ENCODE data around the gene RBM47.
"Not testable (repeated sequence)": the region's sequence is repeated elsewhere in the genome, so short reads cannot be mapped to it uniquely, and the experiment has no call there.

The RBM47 gene

DNA sequence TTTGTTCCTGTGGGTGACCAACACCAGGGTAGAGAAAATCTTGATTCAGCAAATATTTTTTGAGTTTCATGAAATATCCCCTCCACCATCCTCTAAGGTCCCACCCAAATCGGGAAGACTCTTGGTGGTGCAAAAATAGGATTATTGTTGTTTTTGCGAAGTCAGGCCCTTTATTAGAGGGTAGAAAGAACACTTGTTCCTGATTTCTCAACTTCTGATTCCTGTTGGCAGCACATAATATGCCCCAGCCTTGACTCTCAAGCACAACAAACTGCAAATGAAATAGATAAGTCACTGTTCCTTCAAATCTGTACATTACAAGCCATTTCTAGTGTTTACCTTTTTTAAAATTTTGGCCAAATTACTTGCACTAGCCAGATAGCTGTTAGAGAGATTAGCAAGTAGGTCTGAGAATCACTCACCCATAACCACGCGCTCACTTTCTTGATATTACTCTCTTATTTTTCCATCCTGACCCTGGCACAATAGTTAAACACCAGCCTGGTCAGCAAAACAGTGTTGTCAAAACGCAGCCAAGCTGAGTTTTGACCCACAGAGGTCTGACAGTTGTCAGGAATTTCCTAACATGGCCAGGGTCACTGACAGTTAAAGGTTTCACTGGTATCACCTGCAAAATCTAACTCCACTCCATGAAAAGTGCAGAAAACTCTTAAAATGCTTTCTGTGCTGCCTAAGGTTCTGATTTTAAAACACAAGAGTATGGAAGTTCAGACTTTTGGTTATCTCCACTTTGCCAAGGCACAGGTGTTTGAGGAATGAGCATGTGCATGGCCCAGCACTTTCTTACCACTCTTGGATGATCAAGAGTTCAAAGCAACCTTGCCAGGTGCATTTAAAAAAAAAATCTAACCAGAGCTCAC, 69.8 kb downstream of the RBM47 start:
- H3K4me3 ChIP-seq (ENCODE audit: control insufficient read depth, low read depth, low read length) = no peak overlapping the region
- DNase-seq (ENCODE audit: low read depth) = no peak
- TF ChIP-seq, protein P1, sequence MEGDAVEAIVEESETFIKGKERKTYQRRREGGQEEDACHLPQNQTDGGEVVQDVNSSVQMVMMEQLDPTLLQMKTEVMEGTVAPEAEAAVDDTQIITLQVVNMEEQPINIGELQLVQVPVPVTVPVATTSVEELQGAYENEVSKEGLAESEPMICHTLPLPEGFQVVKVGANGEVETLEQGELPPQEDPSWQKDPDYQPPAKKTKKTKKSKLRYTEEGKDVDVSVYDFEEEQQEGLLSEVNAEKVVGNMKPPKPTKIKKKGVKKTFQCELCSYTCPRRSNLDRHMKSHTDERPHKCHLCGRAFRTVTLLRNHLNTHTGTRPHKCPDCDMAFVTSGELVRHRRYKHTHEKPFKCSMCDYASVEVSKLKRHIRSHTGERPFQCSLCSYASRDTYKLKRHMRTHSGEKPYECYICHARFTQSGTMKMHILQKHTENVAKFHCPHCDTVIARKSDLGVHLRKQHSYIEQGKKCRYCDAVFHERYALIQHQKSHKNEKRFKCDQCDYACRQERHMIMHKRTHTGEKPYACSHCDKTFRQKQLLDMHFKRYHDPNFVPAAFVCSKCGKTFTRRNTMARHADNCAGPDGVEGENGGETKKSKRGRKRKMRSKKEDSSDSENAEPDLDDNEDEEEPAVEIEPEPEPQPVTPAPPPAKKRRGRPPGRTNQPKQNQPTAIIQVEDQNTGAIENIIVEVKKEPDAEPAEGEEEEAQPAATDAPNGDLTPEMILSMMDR (IDR thresholded peaks at IDR 0.05; ENCODE audit: control insufficient read depth, insufficient read depth, low read depth, low read length, missing control alignments) = no peak

GRCh38 chr4:40557736-40558135, 71.9 kb downstream of the RBM47 start:
- TF ChIP-seq, protein P1 (IDR thresholded peaks at IDR 0.05; ENCODE audit: control insufficient read depth, insufficient read depth, low read depth, low read length, missing control alignments) = no peak
- DNase-seq (ENCODE audit: low read depth) = no peak
- H3K4me3 ChIP-seq (ENCODE audit: control insufficient read depth, low read depth, low read length) = no peak overlapping the region

DNA sequence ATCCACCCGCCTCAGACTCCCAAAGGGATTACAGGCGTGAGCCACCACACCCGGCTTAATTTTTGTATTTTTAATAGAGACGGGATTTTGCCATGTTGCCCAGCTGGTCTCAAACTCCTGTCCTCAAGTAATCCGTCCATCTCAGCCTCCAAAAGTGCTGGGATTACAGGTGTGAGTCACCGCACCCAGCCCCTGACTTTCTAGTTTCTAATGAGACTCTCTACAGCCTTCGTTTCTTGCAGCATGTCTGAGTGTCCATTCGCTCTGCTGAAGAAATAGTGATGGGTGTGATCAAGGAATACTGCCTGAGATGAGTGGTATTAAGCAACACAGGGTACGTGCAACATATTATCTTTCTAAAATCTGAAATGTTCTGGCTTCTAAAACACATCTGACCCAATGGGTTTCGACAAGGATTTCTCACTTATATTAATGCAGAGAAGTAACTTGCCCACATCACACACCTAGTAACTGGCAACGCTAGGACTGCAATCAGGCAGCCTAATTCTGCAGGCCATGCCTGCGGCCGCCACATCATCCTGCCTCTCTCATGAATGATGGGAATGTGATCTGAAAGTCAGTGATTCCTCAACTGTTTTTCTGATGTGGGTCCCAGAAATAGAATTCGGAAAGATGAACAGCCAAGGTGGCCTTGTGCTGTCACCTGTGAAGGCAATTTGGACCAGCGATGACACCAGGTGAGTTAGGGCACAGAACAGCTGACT, 74.3 kb downstream of the RBM47 start:
- DNase-seq (ENCODE audit: low read depth) = no peak
- TF ChIP-seq, protein P1 (IDR thresholded peaks at IDR 0.05; ENCODE audit: control insufficient read depth, insufficient read depth, low read depth, low read length, missing control alignments) = no peak
- no peak overlapping the region for H3K4me3 ChIP-seq (ENCODE audit: control insufficient read depth, low read depth, low read length)

GRCh38 chr4:40554641-40555040, 75.0 kb downstream of the RBM47 start:
- not testable (repeated sequence) for H3K4me3 ChIP-seq (ENCODE audit: control insufficient read depth, low read depth, low read length); DNase-seq (ENCODE audit: low read depth)

- H3K4me3 ChIP-seq (ENCODE audit: control insufficient read depth, low read depth, low read length) = no peak overlapping the region
- TF ChIP-seq, protein P1 (IDR thresholded peaks at IDR 0.05; ENCODE audit: control insufficient read depth, insufficient read depth, low read depth, low read length, missing control alignments) = no peak
- DNase-seq (ENCODE audit: low read depth) = no peak
These were observed 75.7 kb downstream of the RBM47 start for GRCh38 chr4:40553995-40554394.

DNA sequence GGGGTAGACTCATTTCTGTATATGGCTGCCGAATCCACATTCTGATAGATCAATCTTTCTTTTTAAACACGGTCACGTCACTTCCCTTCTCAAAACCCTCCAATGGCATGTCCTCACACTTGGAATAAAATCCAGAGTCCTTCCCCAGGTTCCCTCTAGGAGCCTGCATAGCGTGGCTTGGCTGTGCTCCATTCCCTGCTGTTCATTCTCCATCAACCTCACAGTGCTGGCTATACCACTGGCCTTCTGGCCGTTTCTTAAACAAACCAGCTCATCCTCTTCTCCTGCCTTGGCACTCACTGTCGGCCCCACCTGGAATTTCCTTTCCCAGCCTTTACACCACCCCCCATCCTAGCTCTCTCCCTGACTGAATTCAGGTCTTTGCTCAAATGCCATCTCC, 77.1 kb downstream of the RBM47 start:
- TF ChIP-seq, protein P1 (IDR thresholded peaks at IDR 0.05; ENCODE audit: control insufficient read depth, insufficient read depth, low read depth, low read length, missing control alignments) = no peak
- no peak overlapping the region for H3K4me3 ChIP-seq (ENCODE audit: control insufficient read depth, low read depth, low read length)
- DNase-seq (ENCODE audit: low read depth) = no peak

- not testable (repeated sequence) for H3K4me3 ChIP-seq (ENCODE audit: control insufficient read depth, low read depth, low read length); DNase-seq (ENCODE audit: low read depth)
These were observed 78.0 kb downstream of the RBM47 start for GRCh38 chr4:40551568-40552136.
